NT2/D1 (cell line): ENCODE measurements around the gene KCNG2.
"Not testable (repeated sequence)": the region's sequence is repeated elsewhere in the genome, so short reads cannot be mapped to it uniquely, and the experiment has no call there.

ENCODE experiments used
- DNase-seq: peaks from one replicate; pipeline ENCODE4 v3.0.0-alpha.2; 2011; ENCODE audit warnings: low read depth, low spot score
- H3K27me3 ChIP-seq: 2 replicates; pipeline ENCODE4 v1.6.0; 2011; ENCODE audit warnings: mild to moderate bottlenecking; ENCODE audit not compliant: insufficient read length, insufficient read depth
- H3K36me3 ChIP-seq: 2 replicates; pipeline ENCODE4 v1.6.1; 2011; ENCODE audit warnings: mild to moderate bottlenecking, low read length, mixed read lengths; ENCODE audit not compliant: insufficient read depth, insufficient read length
- H3K4me1 ChIP-seq: 2 replicates; pipeline ENCODE4 v1.5.1; 2011; ENCODE audit not compliant: insufficient read depth, insufficient read length
- H3K4me3 ChIP-seq: 2 replicates; pipeline ENCODE4 v1.5.1; 2011; ENCODE audit warnings: low read depth; ENCODE audit not compliant: insufficient read length
- H3K9ac ChIP-seq: 2 replicates; pipeline ENCODE4 v1.6.0; 2011; ENCODE audit warnings: low read depth; ENCODE audit not compliant: insufficient read length
- H3K9me3 ChIP-seq: 2 replicates; pipeline ENCODE4 v1.5.1; 2011; ENCODE audit warnings: mild to moderate bottlenecking, low read length; ENCODE audit not compliant: insufficient read depth
- SUZ12 ChIP-seq: IDR thresholded peaks from 2 replicates; pipeline ENCODE4 v1.6.1; 2011; ENCODE audit not compliant: insufficient read length, insufficient read depth; ENCODE audit errors: extremely low read depth
- YY1 ChIP-seq: IDR thresholded peaks from 2 replicates; pipeline ENCODE4 v1.6.1; 2011; ENCODE audit not compliant: insufficient read length, insufficient read depth
- ZNF274 ChIP-seq: IDR thresholded peaks from 2 replicates; pipeline ENCODE4 v1.6.1; 2011; ENCODE audit warnings: mild to moderate bottlenecking, low read depth, low read length

Gene KCNG2, protein sequence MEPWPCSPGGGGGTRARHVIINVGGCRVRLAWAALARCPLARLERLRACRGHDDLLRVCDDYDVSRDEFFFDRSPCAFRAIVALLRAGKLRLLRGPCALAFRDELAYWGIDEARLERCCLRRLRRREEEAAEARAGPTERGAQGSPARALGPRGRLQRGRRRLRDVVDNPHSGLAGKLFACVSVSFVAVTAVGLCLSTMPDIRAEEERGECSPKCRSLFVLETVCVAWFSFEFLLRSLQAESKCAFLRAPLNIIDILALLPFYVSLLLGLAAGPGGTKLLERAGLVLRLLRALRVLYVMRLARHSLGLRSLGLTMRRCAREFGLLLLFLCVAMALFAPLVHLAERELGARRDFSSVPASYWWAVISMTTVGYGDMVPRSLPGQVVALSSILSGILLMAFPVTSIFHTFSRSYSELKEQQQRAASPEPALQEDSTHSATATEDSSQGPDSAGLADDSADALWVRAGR

GRCh38 chr18:79797518-79798345 lies at the start of gene KCNG2:
Gene KCNG2 (plus strand): TSS chr18:79797938. CDS start chr18:79863668, 65,730 bp downstream.
- Histone ChIP-seq H3K36me3 (no peaks in the 10 kb centered on the region), H3K9me3 (no peaks in the 10 kb centered on the region), H3K27me3 (peaks cover 70% of the 10 kb centered on the region), H3K4me3 (peak within 1 kb of the TSS; percentile 52), H3K9ac (peak within 1 kb of the TSS; percentile 72), H3K4me1 (peaks cover 19% of the 10 kb centered on the region)
- TF ChIP-seq ZNF274 (no peak), SUZ12 (no peak), YY1 (no peak)
- peak; percentile 15 for DNase-seq

- H3K27me3 ChIP-seq = no peaks in the 10 kb centered on the region
- H3K9ac ChIP-seq = no peak overlapping the region
- no peak overlapping the region for H3K4me3 ChIP-seq
- H3K4me1 ChIP-seq = no peaks in the 10 kb centered on the region
- peaks cover 56% of the 10 kb centered on the region for H3K36me3 ChIP-seq
- DNase-seq = no peak
- no peak for TF ChIP-seq YY1
- no peak for TF ChIP-seq SUZ12
- no peak for TF ChIP-seq ZNF274
- no peaks in the 10 kb centered on the region; the same call in 1 of the 2 replicates for H3K9me3 ChIP-seq
Measured at GRCh38 chr18:79748321-79749180, 49.2 kb upstream of the KCNG2 start.

- H3K27me3 ChIP-seq = no peaks in the 10 kb centered on the region
- TF ChIP-seq ZNF274 (no peak), YY1 (no peak), SUZ12 (no peak)
Measured at GRCh38 chr18:79749251-79750191, 48.2 kb upstream of the KCNG2 start.

DNA sequence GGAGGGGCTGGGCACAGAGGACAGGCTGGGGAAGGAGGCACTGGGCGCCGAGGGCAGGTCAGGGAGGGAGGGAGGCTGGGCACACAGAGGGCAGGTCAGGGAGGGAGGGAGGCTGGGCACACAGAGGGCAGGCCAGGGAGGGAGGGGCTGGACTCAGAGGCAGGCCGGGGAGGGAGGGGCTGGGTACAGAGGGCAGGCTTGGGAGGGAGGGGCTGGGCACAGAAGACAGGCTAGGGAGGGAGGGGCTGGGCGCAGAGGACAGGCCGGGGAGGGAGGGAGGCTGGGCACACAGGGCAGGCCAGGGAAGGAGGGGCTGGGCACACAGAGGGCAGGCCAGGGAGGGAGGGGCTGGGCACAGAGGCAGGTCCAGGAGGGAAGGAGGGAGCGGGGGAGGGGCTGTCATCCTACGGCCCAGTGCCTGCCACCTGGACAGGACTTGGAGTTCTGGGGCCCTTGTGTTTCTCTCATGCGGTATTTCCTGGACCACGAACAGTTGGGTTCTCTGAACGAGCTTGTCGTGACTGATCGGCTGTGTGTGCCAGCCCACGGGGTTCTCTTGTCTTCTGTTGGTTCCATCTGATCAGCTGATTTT lies 46.7 kb upstream of the KCNG2 start:
- Histone ChIP-seq H3K36me3 (peaks cover 69% of the 10 kb centered on the region), H3K4me3 (no peak overlapping the region)
- TF ChIP-seq SUZ12 (no peak), ZNF274 (no peak), YY1 (no peak)

More at GRCh38 chr18:79749251-79750191, 48.2 kb upstream of the KCNG2 start:
- Histone ChIP-seq H3K36me3 (peaks cover 57% of the 10 kb centered on the region), H3K4me1 (no peaks in the 10 kb centered on the region), H3K9ac (no peak overlapping the region), H3K9me3 (no peaks in the 10 kb centered on the region; the same call in 1 of the 2 replicates), H3K4me3 (no peak overlapping the region)
- DNase-seq = no peak

DNA sequence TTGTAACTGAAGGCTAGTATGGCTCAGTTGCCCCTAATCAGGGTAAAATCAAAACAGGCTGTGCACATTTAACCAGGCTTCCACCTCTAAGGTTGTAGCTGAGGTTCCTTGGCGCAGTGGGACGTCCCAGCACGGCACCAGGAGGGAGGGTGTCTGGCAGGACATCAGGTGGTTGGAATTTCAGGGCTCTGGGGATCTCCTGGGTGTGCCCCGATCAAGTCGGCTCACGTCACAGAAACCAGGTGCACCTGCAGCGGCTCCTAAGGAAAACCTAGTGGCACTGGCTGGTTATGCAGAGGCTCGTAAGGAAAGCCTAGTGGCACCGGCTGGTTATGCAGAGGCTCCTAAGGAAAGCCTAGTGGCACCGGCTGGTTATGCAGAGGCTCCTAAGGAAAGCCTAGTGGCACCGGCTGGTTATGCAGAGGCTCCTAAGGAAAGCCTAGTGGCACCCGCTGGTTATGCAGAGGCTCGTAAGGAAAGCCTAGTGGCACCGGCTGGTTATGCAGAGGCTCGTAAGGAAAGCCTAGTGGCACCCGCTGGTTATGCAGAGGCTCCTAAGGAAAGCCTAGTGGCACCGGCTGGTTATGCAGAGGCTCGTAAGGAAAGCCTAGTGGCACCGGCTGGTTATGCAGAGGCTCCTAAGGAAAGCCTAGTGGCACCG lies 45.7 kb upstream of the KCNG2 start:
- peaks cover 62% of the 10 kb centered on the region for H3K36me3 ChIP-seq
- not testable (repeated sequence) for H3K4me3 ChIP-seq, DNase-seq

More for the DNA sequence above, 46.7 kb upstream of the KCNG2 start:
- H3K27me3 ChIP-seq = no peaks in the 10 kb centered on the region
- H3K9me3 ChIP-seq = no peaks in the 10 kb centered on the region; the same call in 1 of the 2 replicates
- H3K4me1 ChIP-seq = no peaks in the 10 kb centered on the region
- no peak for DNase-seq
- H3K9ac ChIP-seq = no peak overlapping the region

GRCh38 chr18:79752946-79753345 lies 44.8 kb upstream of the KCNG2 start:
- H3K27me3 ChIP-seq, H3K4me3 ChIP-seq, H3K4me1 ChIP-seq, DNase-seq, H3K9me3 ChIP-seq, H3K9ac ChIP-seq: not testable (repeated sequence)
- H3K36me3 ChIP-seq = peaks cover 55% of the 10 kb centered on the region

More for the DNA sequence above, 45.7 kb upstream of the KCNG2 start:
- not testable (repeated sequence) for H3K27me3 ChIP-seq, H3K9ac ChIP-seq, H3K9me3 ChIP-seq, H3K4me1 ChIP-seq
